ENCODE results near the gene ATP11A. TPM values are rescaled to one million over a fixed set of nuclear protein-coding genes. Genes with fewer than 3 reads are reported as not detected.
A peak's percentile ranks its signal among the peaks of the same experiment; 100 is the strongest.

Gene ATP11A
- total RNA-seq, 2 donors from 2014 or later, result 122 to 140 TPM

- 93 to 95% methylated on average over 6 to 7 of the region's 7 CpGs for WGBS, 2 experiments (ENCODE audit: insufficient coverage in 1 of 2, insufficient read length in 1 of 2)
- no peak overlapping the region for H3K4me3 ChIP-seq (ENCODE audit: low read length)
- no peak overlapping the region for H3K27ac Mint-ChIP-seq
- no peaks in the 10 kb centered on the region for H3K36me3 ChIP-seq (ENCODE audit: control insufficient read depth, insufficient read depth, low read length)
- peaks cover 21% of the 10 kb centered on the region for H3K4me1 Mint-ChIP-seq
- peak; percentile 34 for DNase-seq
- no peak for TF ChIP-seq CTCF (conservative IDR thresholded peaks at IDR 0.05)
- H3K4me1 ChIP-seq (ENCODE audit: control insufficient read depth, insufficient read depth, low read length), result peaks cover 8% of the 10 kb centered on the region
- H3K9me3 ChIP-seq (ENCODE audit: control insufficient read depth, low read length), result no peaks in the 10 kb centered on the region
- H3K36me3 Mint-ChIP-seq (ENCODE audit: low read depth), result no peaks in the 10 kb centered on the region
- no peak overlapping the region for H3K9ac ChIP-seq (ENCODE audit: extremely low read depth, low read length, poor library complexity, severe bottlenecking)
- H3K4me3 Mint-ChIP-seq, result no peak overlapping the region
- no peaks in the 10 kb centered on the region for H3K27me3 ChIP-seq (ENCODE audit: control insufficient read depth, insufficient read depth, low read length, poor library complexity, severe bottlenecking)
- H3K27me3 Mint-ChIP-seq (ENCODE audit: insufficient read depth), result no peaks in the 10 kb centered on the region
- H3K9me3 Mint-ChIP-seq, result no peaks in the 10 kb centered on the region
- H3K27ac ChIP-seq (ENCODE audit: low read depth, low read length), result no peak overlapping the region
These were observed 3.5 kb upstream of the ATP11A start for GRCh38 chr13:112686364-112686763.

- Mint-ChIP-seq H3K9me3 (no peaks in the 10 kb centered on the region), H3K27ac (no peak overlapping the region), H3K4me3 (no peak overlapping the region), H3K27me3 (ENCODE audit: insufficient read depth) (no peaks in the 10 kb centered on the region), H3K4me1 (peaks cover 27% of the 10 kb centered on the region), H3K36me3 (ENCODE audit: low read depth) (no peaks in the 10 kb centered on the region)
- Histone ChIP-seq H3K9ac (ENCODE audit: extremely low read depth, low read length, poor library complexity, severe bottlenecking) (no peak overlapping the region), H3K9me3 (ENCODE audit: control insufficient read depth, low read length) (no peaks in the 10 kb centered on the region), H3K27me3 (ENCODE audit: control insufficient read depth, insufficient read depth, low read length, poor library complexity, severe bottlenecking) (no peaks in the 10 kb centered on the region), H3K4me3 (ENCODE audit: low read length) (no peak overlapping the region), H3K27ac (ENCODE audit: low read depth, low read length) (no peak overlapping the region), H3K4me1 (ENCODE audit: control insufficient read depth, insufficient read depth, low read length) (peaks cover 8% of the 10 kb centered on the region), H3K36me3 (ENCODE audit: control insufficient read depth, insufficient read depth, low read length) (no peaks in the 10 kb centered on the region)
- 68 to 81% methylated on average over 9 of the region's 9 CpGs for WGBS, 2 experiments (ENCODE audit: insufficient coverage in 1 of 2, insufficient read length in 1 of 2)
- DNase-seq, result peak; percentile 45
- no peak for TF ChIP-seq CTCF (conservative IDR thresholded peaks at IDR 0.05)
These were observed 2.9 kb upstream of the ATP11A start for GRCh38 chr13:112686987-112687386.

- Mint-ChIP-seq H3K9me3 (no peaks in the 10 kb centered on the region), H3K4me1 (peaks cover 38% of the 10 kb centered on the region), H3K27ac (no peak overlapping the region), H3K4me3 (peak overlapping the region; percentile 86), H3K36me3 (ENCODE audit: low read depth) (no peaks in the 10 kb centered on the region), H3K27me3 (ENCODE audit: insufficient read depth) (no peaks in the 10 kb centered on the region)
- Histone ChIP-seq H3K36me3 (ENCODE audit: control insufficient read depth, insufficient read depth, low read length) (no peaks in the 10 kb centered on the region), H3K9ac (ENCODE audit: extremely low read depth, low read length, poor library complexity, severe bottlenecking) (no peak overlapping the region), H3K27me3 (ENCODE audit: control insufficient read depth, insufficient read depth, low read length, poor library complexity, severe bottlenecking) (no peaks in the 10 kb centered on the region), H3K4me3 (ENCODE audit: low read length) (no peak overlapping the region), H3K9me3 (ENCODE audit: control insufficient read depth, low read length) (no peaks in the 10 kb centered on the region), H3K4me1 (ENCODE audit: control insufficient read depth, insufficient read depth, low read length) (peaks cover 8% of the 10 kb centered on the region), H3K27ac (ENCODE audit: low read depth, low read length) (no peak overlapping the region)
- DNase-seq, result peak; percentile 45
- TF ChIP-seq CTCF (conservative IDR thresholded peaks at IDR 0.05), result no peak
- WGBS, 2 experiments (ENCODE audit: insufficient coverage in 1 of 2, insufficient read length in 1 of 2), result 90 to 96% methylated on average over 8 to 10 of the region's 10 CpGs
These were observed 1.8 kb upstream of the ATP11A start for GRCh38 chr13:112687836-112688559.

Measured in endodermal cell (in vitro differentiated cells).